Measurements from ENCODE around the gene UTS2R. TPM values are rescaled to one million over a fixed set of nuclear protein-coding genes. Genes with fewer than 3 reads are reported as not detected.
"Not testable (repeated sequence)": the region's sequence is repeated elsewhere in the genome, so short reads cannot be mapped to it uniquely, and the experiment has no call there.

UTS2R gene
- total RNA-seq, 1 donor = not detected

DNA sequence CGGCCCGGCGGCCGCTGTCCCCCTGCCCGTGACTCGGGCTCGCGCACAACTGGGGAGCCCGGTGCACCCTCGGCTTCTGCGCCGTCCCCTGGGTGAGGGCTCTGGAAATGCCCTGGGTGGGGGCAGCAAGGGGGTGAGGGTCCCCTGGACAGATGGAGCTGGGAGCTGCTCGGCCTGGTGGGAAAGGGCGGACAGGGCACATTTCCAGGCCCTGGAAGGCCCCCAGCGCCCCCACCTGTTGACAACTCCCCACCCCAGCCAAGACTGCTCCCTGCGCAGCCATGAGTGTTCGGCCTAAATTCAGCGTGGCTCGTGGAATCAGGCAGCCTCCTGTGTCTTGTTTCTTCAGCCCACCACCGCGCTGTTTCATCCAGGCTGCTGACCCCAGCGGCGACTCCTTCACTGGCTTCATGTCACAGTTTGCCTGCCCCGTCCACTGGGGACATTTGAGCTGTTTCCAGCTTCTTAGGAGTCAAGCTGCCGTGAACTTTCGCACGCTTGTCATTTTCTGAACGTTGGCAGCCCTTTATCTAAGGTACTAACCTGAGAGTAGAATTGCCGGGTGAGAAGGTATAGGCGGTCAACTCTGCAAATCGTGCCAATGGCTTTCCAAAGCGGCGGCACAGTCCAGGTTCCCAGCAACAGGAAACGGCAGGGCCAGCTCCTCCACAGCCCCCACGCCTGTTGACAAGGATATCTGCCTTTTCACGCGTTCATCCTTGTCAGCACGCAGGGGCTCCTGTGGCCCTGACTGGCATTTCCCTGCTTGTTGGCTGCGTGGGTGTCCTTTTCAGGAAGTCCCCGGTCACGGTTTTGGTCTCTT, 895 bp downstream of the UTS2R start:
- Histone ChIP-seq H3K9me3 (ENCODE audit: low read depth, low read length) (no peaks in the 10 kb centered on the region), H3K4me3 (ENCODE audit: insufficient read depth, low read length) (no peak overlapping the region), H3K27me3 (ENCODE audit: insufficient read depth, low read length) (peaks cover 63% of the 10 kb centered on the region), H3K36me3 (ENCODE audit: insufficient read depth, low read length) (no peaks in the 10 kb centered on the region), H3K4me1 (ENCODE audit: insufficient read depth, low read length) (no peaks in the 10 kb centered on the region), H4K20me1 (ENCODE audit: insufficient read depth, low read length) (no peaks in the 10 kb centered on the region), H3K79me2 (ENCODE audit: insufficient read depth, low read length) (no peaks in the 10 kb centered on the region), H2AFZ (ENCODE audit: low read length) (no peak overlapping the region), H3K27ac (ENCODE audit: low read depth, low read length) (no peak overlapping the region), H3K4me2 (ENCODE audit: insufficient read depth, low read length) (no peak overlapping the region)
- DNase-seq (ENCODE audit: insufficient read length, low spot score, missing footprints) = peak; percentile 89
- no peak for TF ChIP-seq CTCF (IDR thresholded peaks at IDR 0.05; ENCODE audit: extremely low read depth, low read depth, low read length)

DNA sequence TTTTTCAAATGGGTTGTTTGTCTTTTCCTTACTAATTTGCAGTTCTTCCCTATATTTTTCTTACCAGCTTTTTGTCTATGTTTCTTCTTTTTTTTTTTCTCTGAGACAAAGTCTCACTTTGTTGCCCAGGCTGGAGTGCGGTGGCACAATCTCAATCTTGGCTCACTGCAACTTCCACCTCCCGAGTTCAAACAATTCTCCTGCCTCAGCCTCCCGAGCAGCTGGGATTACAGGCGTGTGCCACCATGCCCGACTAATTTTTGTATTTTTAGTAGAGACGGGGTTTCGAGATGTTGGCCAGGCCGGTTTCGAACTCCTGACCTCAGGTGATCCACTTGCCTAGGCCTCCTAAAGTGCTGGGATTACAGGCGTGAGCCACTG, 1.5 kb downstream of the UTS2R start:
- H3K4me3 ChIP-seq (ENCODE audit: insufficient read depth, low read length); H3K27ac ChIP-seq (ENCODE audit: low read depth, low read length); H3K36me3 ChIP-seq (ENCODE audit: insufficient read depth, low read length); H2AFZ ChIP-seq (ENCODE audit: low read length); H4K20me1 ChIP-seq (ENCODE audit: insufficient read depth, low read length); H3K79me2 ChIP-seq (ENCODE audit: insufficient read depth, low read length); H3K4me2 ChIP-seq (ENCODE audit: insufficient read depth, low read length); H3K9me3 ChIP-seq (ENCODE audit: low read depth, low read length); H3K4me1 ChIP-seq (ENCODE audit: insufficient read depth, low read length); DNase-seq (ENCODE audit: insufficient read length, low spot score, missing footprints): not testable (repeated sequence)
- H3K27me3 ChIP-seq (ENCODE audit: insufficient read depth, low read length) = peaks cover 63% of the 10 kb centered on the region

GRCh38 chr17:82373731-82374625, 2.4 kb downstream of the UTS2R start:
- TF ChIP-seq CTCF (IDR thresholded peaks at IDR 0.05; ENCODE audit: extremely low read depth, low read depth, low read length) = no peak
- Histone ChIP-seq H3K4me2 (ENCODE audit: insufficient read depth, low read length) (no peak overlapping the region), H3K9me3 (ENCODE audit: low read depth, low read length) (no peaks in the 10 kb centered on the region), H3K27me3 (ENCODE audit: insufficient read depth, low read length) (peaks cover 71% of the 10 kb centered on the region), H3K27ac (ENCODE audit: low read depth, low read length) (no peak overlapping the region), H4K20me1 (ENCODE audit: insufficient read depth, low read length) (no peaks in the 10 kb centered on the region), H3K36me3 (ENCODE audit: insufficient read depth, low read length) (no peaks in the 10 kb centered on the region), H3K4me1 (ENCODE audit: insufficient read depth, low read length) (no peaks in the 10 kb centered on the region), H3K79me2 (ENCODE audit: insufficient read depth, low read length) (no peaks in the 10 kb centered on the region), H2AFZ (ENCODE audit: low read length) (no peak overlapping the region), H3K4me3 (ENCODE audit: insufficient read depth, low read length) (no peak overlapping the region)
- peak; percentile 70 for DNase-seq (ENCODE audit: insufficient read length, low spot score, missing footprints)

DNA sequence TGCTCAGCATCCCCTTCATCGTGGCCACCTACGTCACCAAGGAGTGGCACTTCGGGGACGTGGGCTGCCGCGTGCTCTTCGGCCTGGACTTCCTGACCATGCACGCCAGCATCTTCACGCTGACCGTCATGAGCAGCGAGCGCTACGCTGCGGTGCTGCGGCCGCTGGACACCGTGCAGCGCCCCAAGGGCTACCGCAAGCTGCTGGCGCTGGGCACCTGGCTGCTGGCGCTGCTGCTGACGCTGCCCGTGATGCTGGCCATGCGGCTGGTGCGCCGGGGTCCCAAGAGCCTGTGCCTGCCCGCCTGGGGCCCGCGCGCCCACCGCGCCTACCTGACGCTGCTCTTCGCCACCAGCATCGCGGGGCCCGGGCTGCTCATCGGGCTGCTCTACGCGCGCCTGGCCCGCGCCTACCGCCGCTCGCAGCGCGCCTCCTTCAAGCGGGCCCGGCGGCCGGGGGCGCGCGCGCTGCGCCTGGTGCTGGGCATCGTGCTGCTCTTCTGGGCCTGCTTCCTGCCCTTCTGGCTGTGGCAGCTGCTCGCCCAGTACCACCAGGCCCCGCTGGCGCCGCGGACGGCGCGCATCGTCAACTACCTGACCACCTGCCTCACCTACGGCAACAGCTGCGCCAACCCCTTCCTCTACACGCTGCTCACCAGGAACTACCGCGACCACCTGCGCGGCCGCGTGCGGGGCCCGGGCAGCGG, 3.2 kb downstream of the UTS2R start:
- H3K4me3 ChIP-seq (ENCODE audit: insufficient read depth, low read length) = no peak overlapping the region
- TF ChIP-seq CTCF (IDR thresholded peaks at IDR 0.05; ENCODE audit: extremely low read depth, low read depth, low read length) = no peak
- H3K27me3 ChIP-seq (ENCODE audit: insufficient read depth, low read length) = peaks cover 68% of the 10 kb centered on the region
- no peaks in the 10 kb centered on the region for H4K20me1 ChIP-seq (ENCODE audit: insufficient read depth, low read length)
- no peaks in the 10 kb centered on the region for H3K79me2 ChIP-seq (ENCODE audit: insufficient read depth, low read length)
- H3K27ac ChIP-seq (ENCODE audit: low read depth, low read length) = no peak overlapping the region
- H3K9me3 ChIP-seq (ENCODE audit: low read depth, low read length) = no peaks in the 10 kb centered on the region
- H3K36me3 ChIP-seq (ENCODE audit: insufficient read depth, low read length) = no peaks in the 10 kb centered on the region
- H2AFZ ChIP-seq (ENCODE audit: low read length) = no peak overlapping the region
- H3K4me1 ChIP-seq (ENCODE audit: insufficient read depth, low read length) = no peaks in the 10 kb centered on the region
- H3K4me2 ChIP-seq (ENCODE audit: insufficient read depth, low read length) = no peak overlapping the region
- peak; percentile 81 for DNase-seq (ENCODE audit: insufficient read length, low spot score, missing footprints)
